Stimulated activated naive CD8-positive, alpha-beta T cell treated with anti-CD3 and anti-CD28 coated beads, Interleukin-15, Interleukin-2, amounts not matched to agents 100 ng/mL and 50 ng/mL, for 24 hours (primary cell): ENCODE results near the gene CYTH1.

Experiments
- H3K27ac Mint-ChIP-seq: one replicate; pipeline ENCODE4 v1.8.0; 2021; ENCODE audit warnings: mild to moderate bottlenecking, mixed read lengths
- H3K27me3 Mint-ChIP-seq: one replicate; pipeline ENCODE4 v1.8.0; 2021; ENCODE audit warnings: mixed read lengths
- H3K36me3 Mint-ChIP-seq: one replicate; pipeline ENCODE4 v1.8.0; 2021; ENCODE audit warnings: low read depth, mixed read lengths
- H3K4me1 Mint-ChIP-seq: one replicate; pipeline ENCODE4 v1.8.0; 2021; ENCODE audit warnings: low read depth, mixed read lengths
- H3K4me3 Mint-ChIP-seq: one replicate; pipeline ENCODE4 v1.8.0; 2021; ENCODE audit warnings: mild to moderate bottlenecking, mixed read lengths
- H3K9me3 Mint-ChIP-seq: one replicate; pipeline ENCODE4 v1.8.0; 2021; ENCODE audit warnings: mixed read lengths

Gene CYTH1

GRCh38 chr17:78655251-78655940, 126.7 kb downstream of the CYTH1 start:
- no peaks in the 10 kb centered on the region for H3K27me3 Mint-ChIP-seq
- no peak overlapping the region for H3K4me3 Mint-ChIP-seq
- peaks cover 2% of the 10 kb centered on the region for H3K4me1 Mint-ChIP-seq
- no peaks in the 10 kb centered on the region for H3K9me3 Mint-ChIP-seq
- no peaks in the 10 kb centered on the region for H3K36me3 Mint-ChIP-seq
- H3K27ac Mint-ChIP-seq, result no peak overlapping the region

DNA sequence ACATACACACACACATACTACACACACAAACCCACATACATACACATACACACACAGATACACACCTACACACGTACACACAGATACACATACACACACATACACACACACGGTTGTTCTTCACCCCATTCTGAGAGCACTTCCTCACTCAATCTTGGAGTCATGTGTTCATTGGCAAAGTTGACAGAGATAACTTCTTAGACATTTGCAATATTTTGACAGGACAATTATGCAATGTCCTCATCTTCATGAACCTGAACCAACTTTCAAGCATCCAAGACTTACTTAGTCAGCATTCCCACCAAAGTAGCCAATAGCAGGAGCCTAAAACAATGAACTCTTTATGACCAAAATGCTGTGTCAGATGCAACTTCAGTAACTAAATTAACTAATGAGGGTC, 127.7 kb downstream of the CYTH1 start:
- H3K36me3 Mint-ChIP-seq, result no peaks in the 10 kb centered on the region
- peaks cover 4% of the 10 kb centered on the region for H3K27me3 Mint-ChIP-seq
- H3K4me1 Mint-ChIP-seq, result peaks cover 2% of the 10 kb centered on the region
- no peak overlapping the region for H3K4me3 Mint-ChIP-seq
- H3K9me3 Mint-ChIP-seq, result no peaks in the 10 kb centered on the region
- H3K27ac Mint-ChIP-seq, result no peak overlapping the region

DNA sequence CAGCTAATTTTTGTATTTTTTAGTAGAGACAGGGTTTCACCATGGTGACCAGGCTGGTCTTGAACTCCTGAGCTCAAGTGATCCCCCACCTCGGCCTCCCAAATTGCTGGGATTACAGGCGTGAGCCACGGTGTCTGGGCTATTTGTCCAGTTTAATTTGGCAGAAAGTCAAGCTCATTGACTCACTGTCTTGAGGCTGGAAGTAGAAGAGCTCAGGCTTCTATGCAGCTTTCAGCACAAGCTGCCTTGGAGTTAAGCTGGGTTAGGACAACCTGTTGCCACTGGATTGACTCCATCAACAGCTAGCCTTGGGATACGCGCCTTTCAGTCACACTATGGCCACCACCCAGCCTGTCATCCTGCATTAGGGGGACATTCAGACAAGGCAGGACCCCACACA, 128.7 kb downstream of the CYTH1 start:
- Mint-ChIP-seq H3K4me3 (no peak overlapping the region), H3K36me3 (no peaks in the 10 kb centered on the region), H3K27ac (no peak overlapping the region), H3K9me3 (peaks cover 3% of the 10 kb centered on the region), H3K4me1 (peaks cover 2% of the 10 kb centered on the region), H3K27me3 (peaks cover 5% of the 10 kb centered on the region)

GRCh38 chr17:78652913-78653312, 129.2 kb downstream of the CYTH1 start:
- H3K27ac Mint-ChIP-seq, result no peak overlapping the region
- peaks cover 3% of the 10 kb centered on the region for H3K9me3 Mint-ChIP-seq
- peaks cover 5% of the 10 kb centered on the region for H3K27me3 Mint-ChIP-seq
- H3K36me3 Mint-ChIP-seq, result no peaks in the 10 kb centered on the region
- H3K4me1 Mint-ChIP-seq, result peaks cover 2% of the 10 kb centered on the region
- H3K4me3 Mint-ChIP-seq, result no peak overlapping the region

DNA sequence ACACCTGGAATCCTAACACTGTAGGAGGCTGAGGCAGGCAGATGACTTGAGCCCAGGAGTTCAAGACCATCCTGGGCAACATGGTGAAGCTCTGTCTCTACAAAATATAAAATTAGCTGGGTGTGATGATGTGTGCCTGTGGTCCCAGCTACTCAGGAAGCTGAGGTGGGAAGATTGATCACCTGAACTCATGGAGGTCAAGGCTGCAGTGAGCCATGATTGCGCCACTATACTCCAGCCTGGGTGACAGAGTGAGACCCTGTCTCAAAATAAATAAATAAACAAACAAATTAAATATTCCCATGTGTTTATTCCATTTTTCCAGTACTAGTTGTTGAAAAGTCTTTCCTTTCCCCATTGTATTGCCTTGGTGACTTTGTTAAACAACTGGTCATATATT, 130.0 kb downstream of the CYTH1 start:
- H3K27ac Mint-ChIP-seq, result no peak overlapping the region
- peaks cover 2% of the 10 kb centered on the region for H3K4me1 Mint-ChIP-seq
- H3K27me3 Mint-ChIP-seq, result peaks cover 5% of the 10 kb centered on the region
- H3K36me3 Mint-ChIP-seq, result no peaks in the 10 kb centered on the region
- peaks cover 3% of the 10 kb centered on the region for H3K9me3 Mint-ChIP-seq
- no peak overlapping the region for H3K4me3 Mint-ChIP-seq

DNA sequence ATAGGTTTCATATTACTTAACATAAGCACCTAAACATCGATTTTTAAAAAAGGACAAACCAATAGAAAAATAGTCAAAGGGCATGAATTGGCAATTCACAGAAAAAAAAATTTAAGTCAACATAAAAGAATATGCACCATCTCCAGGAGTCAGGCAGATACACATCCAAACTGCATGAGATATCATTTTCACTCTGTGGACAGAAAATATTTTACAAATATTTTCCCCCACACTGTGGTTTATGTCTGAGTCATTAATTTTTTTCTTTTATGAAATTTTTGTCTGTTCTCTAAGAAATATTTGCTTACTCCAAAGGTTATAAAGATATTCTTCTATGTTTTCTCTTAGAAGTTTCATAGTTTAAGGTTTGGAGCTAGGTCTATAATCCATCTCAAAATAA, 130.5 kb downstream of the CYTH1 start:
- Mint-ChIP-seq H3K27ac (no peak overlapping the region), H3K4me3 (no peak overlapping the region), H3K9me3 (peaks cover 3% of the 10 kb centered on the region)

DNA sequence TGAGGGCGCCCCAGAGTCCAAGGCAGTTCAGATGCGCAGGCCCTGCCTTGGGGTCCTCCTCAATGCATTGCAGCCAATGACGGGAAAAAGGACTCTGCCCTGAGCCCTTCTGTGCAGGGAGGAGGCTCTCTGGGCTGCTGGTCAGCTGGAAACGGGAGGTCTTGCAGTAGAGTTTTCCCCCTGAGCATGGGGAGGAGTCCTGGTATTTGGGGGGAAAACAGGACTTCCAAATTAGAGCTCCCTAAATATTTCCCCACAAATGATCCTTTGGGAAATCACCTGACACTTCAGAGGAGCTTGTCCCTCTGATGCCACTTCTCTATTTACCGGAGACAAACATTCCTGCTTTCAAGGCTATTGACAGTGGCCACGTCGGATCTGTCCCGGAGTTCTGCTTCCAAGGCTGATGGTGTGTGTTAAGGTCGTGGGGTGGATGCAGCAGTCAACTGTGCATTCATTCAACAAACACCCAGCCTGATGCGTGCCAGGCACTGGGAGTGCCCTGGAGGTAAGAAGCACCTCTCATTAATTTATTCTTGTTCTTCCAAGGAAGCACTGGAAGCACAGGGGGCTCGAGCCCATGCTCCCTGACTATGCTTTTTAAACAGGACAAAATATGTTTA, 131.9 kb downstream of the CYTH1 start:
- Mint-ChIP-seq H3K4me1 (peaks cover 13% of the 10 kb centered on the region), H3K27me3 (peaks cover 11% of the 10 kb centered on the region), H3K27ac (no peak overlapping the region), H3K4me3 (no peak overlapping the region), H3K9me3 (peaks cover 3% of the 10 kb centered on the region), H3K36me3 (no peaks in the 10 kb centered on the region)

More for the DNA sequence above, 130.5 kb downstream of the CYTH1 start:
- H3K36me3 Mint-ChIP-seq, result no peaks in the 10 kb centered on the region
- H3K27me3 Mint-ChIP-seq, result peaks cover 5% of the 10 kb centered on the region
- peaks cover 2% of the 10 kb centered on the region for H3K4me1 Mint-ChIP-seq

DNA sequence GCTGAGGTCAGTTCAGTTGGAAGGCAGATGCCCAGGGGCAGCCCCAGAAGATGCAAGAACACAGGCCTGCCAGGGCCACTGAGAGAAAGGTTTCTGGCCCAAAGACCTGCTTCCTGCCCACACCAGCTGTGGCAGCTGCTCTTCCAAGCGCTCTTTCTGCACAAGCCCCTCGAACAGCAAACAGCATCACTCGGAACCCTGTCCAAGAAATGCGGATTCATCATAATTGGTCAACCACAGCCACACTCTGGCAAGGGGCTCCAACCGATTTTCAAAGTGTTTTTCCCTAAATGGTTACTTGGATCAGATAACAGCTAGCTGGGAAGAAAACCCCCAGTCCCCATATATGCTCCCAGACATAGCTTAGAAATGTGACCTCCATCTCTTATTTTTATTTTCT, 133.8 kb downstream of the CYTH1 start:
- Mint-ChIP-seq H3K4me1 (peaks cover 13% of the 10 kb centered on the region), H3K27ac (no peak overlapping the region), H3K36me3 (no peaks in the 10 kb centered on the region), H3K9me3 (peaks cover 3% of the 10 kb centered on the region), H3K27me3 (peaks cover 15% of the 10 kb centered on the region), H3K4me3 (no peak overlapping the region)

DNA sequence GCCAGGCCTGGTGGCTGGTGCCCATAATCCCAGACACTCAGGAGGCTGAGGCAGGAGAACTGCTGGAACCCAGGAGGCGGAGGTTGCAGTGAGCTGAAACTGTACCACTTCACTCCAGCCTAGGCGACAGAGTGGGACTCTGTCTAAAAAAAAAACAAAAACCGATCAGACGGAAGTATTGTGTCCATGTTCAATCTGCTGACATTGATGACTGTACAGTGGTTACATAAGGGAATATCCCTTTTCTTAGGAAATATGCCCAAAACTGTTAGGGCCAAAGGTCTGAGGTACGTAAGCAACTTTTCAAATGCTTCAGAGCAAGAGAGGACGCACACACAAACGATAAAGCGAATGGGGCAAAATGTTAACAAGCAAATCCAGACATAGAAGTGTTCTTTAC, 135.0 kb downstream of the CYTH1 start:
- Mint-ChIP-seq H3K9me3 (peaks cover 3% of the 10 kb centered on the region), H3K4me3 (no peak overlapping the region), H3K27ac (no peak overlapping the region), H3K27me3 (peaks cover 15% of the 10 kb centered on the region), H3K4me1 (peaks cover 11% of the 10 kb centered on the region), H3K36me3 (no peaks in the 10 kb centered on the region)

DNA sequence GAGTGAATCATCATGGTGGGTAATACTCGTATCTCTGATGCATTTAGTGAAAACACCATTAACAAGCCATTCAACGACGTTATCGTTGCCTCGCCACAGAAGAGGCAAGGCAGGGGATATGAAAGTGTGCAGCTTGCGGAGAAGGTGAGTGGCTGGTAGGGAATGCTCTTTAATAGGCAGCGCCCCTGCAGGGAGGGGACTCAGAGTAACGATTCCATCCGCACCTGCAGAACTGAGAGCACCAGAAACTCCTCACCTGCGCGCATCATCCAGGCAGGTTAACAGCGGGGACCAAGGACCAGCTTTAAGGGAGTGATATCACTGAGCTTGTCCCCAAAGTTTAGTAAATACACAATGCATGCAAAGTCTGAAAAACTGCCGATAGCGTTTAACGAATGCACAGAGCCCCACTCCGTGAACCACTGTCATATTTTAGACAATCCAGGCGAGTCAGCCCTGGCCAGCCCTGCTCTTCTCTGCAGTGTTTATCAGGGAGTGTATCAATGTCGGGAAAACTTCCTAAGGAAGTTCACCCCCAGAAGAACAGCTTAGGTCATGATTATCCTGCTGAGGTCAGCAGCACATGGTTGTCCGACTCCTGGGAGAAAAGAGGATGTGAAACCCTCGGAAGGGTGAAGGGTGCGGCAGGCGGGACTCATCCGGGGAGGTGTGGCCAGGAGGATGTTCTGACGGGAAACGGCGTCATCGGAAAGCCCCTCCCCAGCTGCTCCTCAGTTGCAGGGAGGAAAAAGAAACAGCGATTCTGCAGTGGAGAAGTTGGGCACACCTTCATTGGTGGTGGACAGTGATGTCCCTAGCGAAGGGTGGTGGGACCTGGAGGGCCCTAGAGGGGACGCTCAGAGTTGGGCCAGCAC, 136.4 kb downstream of the CYTH1 start:
- Mint-ChIP-seq H3K4me1 (peaks cover 11% of the 10 kb centered on the region), H3K4me3 (peak overlapping the region; percentile 66), H3K36me3 (no peaks in the 10 kb centered on the region), H3K9me3 (peaks cover 3% of the 10 kb centered on the region), H3K27me3 (peaks cover 15% of the 10 kb centered on the region), H3K27ac (peak overlapping the region; percentile 86)

DNA sequence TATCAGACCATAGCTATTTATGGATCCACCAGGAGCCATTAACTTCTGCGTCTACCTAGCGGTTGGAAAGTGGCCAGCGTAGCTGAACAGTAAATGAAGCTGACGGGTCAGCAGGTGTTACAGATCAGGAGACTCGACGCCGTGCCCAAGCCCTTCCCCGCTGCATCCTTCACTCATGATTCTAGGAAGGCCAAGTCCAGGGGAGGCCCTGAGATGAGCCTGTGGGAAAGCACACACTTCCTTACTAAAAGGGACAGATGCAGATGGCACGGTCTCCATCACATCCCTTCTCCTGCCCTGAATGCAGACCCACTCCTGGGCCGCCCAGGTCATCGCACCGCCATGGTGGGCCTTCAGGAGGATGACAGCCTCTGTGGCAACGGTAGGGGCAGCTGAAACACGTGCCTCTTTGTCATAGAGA, 137.1 kb downstream of the CYTH1 start:
- no peaks in the 10 kb centered on the region for H3K36me3 Mint-ChIP-seq
- peaks cover 15% of the 10 kb centered on the region for H3K27me3 Mint-ChIP-seq
- H3K4me1 Mint-ChIP-seq, result peaks cover 11% of the 10 kb centered on the region
- H3K9me3 Mint-ChIP-seq, result peaks cover 3% of the 10 kb centered on the region
- no peak overlapping the region for H3K4me3 Mint-ChIP-seq
- no peak overlapping the region for H3K27ac Mint-ChIP-seq

- H3K27me3 Mint-ChIP-seq, result peaks cover 10% of the 10 kb centered on the region
- H3K4me3 Mint-ChIP-seq, result no peak overlapping the region
- no peaks in the 10 kb centered on the region for H3K36me3 Mint-ChIP-seq
- H3K9me3 Mint-ChIP-seq, result peaks cover 3% of the 10 kb centered on the region
- H3K27ac Mint-ChIP-seq, result no peak overlapping the region
- H3K4me1 Mint-ChIP-seq, result peaks cover 11% of the 10 kb centered on the region
These were observed 137.8 kb downstream of the CYTH1 start for GRCh38 chr17:78644224-78644623.

DNA sequence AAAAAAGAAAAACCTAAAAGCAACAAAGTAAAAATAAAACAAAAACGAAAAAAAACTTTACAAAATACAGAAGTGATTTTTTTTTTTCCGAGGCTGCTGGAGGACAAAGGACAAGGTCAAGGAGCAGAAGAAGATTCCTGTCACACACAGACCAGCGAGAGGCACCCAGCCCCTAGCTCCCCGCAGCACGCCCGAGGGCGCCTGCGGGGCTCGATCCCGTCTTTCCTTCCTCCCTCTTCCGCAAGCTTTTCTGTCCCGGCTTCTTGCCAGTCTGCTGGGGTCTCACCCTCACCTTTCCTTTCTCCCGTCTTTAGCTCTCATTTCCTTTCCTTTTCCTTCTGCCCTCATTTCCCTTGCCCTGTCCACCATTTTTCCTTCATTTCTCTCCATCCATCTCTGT, 138.7 kb downstream of the CYTH1 start:
- H3K36me3 Mint-ChIP-seq, result no peaks in the 10 kb centered on the region
- H3K27me3 Mint-ChIP-seq, result peaks cover 10% of the 10 kb centered on the region
- H3K4me1 Mint-ChIP-seq, result peaks cover 11% of the 10 kb centered on the region
- no peaks in the 10 kb centered on the region for H3K9me3 Mint-ChIP-seq
- H3K27ac Mint-ChIP-seq, result no peak overlapping the region
- H3K4me3 Mint-ChIP-seq, result no peak overlapping the region

DNA sequence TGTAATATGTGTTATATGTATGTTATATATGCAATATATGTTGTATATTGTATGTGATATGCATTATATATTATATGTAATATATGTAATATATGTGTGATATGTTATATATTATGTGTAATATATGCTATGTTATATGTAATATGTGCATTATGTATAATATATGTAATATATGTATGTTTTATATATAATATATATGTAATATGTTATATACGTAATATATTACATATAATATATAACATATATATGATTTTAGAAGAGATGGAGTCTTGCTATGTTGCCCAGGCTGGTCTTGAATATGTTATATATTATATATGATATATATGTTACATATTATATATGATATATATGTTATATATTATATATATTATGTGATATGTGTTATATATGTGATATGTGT, 139.4 kb downstream of the CYTH1 start:
- Mint-ChIP-seq H3K36me3 (no peaks in the 10 kb centered on the region), H3K27ac (no peak overlapping the region), H3K27me3 (peaks cover 10% of the 10 kb centered on the region), H3K4me3 (no peak overlapping the region), H3K4me1 (peaks cover 11% of the 10 kb centered on the region), H3K9me3 (no peaks in the 10 kb centered on the region)

DNA sequence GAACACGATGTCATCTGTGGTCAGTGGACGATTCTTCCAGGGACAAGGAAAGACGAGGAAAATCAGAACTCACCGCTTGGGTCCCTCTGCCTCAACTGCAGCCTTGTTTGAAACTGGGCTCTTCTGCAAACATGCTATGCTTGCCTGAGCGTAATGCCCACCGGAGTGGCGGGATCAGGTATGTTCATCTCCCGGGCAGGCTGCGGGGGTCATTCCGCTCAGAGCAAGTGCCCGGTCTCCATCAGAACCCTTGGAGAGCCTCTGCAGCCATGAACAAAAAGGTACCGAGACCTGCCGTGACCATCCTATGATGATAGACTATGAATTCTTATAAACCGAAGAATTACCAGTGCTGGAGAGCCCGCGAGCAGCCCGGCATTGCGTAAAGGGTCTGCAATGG, 140.4 kb downstream of the CYTH1 start:
- no peaks in the 10 kb centered on the region for H3K9me3 Mint-ChIP-seq
- H3K4me1 Mint-ChIP-seq, result peaks cover 11% of the 10 kb centered on the region
- no peaks in the 10 kb centered on the region for H3K36me3 Mint-ChIP-seq
- no peak overlapping the region for H3K4me3 Mint-ChIP-seq
- no peak overlapping the region for H3K27ac Mint-ChIP-seq
- peaks cover 10% of the 10 kb centered on the region for H3K27me3 Mint-ChIP-seq
